GM12865 (cell line): ENCODE measurements around the gene HMSD.

Experiments used
- DNase-seq: peaks from one replicate; pipeline ENCODE4 v3.0.0; 2010; ENCODE audit warnings: low read depth
- H3K4me3 ChIP-seq: 2 replicates; pipeline ENCODE4 v1.5.1; 2011; ENCODE audit warnings: mild to moderate bottlenecking, low read depth, low read length, control low read depth
- TF ChIP-seq, protein P1 (sequence below): IDR thresholded peaks from 2 replicates; pipeline ENCODE4 v1.5.1; 2011; ENCODE audit warnings: low read length, control low read depth, low read depth, inconsistent platforms; ENCODE audit not compliant: insufficient read depth; ENCODE audit errors: missing control alignments

Gene HMSD

DNA sequence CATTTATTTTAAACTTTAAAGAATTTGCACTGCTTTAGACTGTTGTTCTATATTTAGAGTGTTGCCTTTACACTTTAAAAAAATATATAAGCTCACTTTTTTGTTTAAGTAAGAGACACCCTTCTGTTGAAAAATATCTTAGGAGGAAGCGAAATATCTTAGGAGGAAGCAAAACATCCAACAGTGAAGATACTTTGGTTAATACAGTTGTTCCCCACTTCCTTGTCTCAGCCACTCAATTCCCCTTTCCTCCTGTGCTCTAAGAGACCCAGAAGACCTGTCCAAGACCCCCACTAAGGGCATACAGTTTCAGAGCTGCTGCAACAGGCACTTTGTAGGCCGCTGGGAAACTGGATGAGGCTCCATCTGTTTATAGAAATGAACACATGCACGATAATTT lies 26.5 kb downstream of the HMSD start:
- TF ChIP-seq, protein P1, sequence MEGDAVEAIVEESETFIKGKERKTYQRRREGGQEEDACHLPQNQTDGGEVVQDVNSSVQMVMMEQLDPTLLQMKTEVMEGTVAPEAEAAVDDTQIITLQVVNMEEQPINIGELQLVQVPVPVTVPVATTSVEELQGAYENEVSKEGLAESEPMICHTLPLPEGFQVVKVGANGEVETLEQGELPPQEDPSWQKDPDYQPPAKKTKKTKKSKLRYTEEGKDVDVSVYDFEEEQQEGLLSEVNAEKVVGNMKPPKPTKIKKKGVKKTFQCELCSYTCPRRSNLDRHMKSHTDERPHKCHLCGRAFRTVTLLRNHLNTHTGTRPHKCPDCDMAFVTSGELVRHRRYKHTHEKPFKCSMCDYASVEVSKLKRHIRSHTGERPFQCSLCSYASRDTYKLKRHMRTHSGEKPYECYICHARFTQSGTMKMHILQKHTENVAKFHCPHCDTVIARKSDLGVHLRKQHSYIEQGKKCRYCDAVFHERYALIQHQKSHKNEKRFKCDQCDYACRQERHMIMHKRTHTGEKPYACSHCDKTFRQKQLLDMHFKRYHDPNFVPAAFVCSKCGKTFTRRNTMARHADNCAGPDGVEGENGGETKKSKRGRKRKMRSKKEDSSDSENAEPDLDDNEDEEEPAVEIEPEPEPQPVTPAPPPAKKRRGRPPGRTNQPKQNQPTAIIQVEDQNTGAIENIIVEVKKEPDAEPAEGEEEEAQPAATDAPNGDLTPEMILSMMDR, result no peak
- no peak for DNase-seq
- H3K4me3 ChIP-seq, result no peak overlapping the region

DNA sequence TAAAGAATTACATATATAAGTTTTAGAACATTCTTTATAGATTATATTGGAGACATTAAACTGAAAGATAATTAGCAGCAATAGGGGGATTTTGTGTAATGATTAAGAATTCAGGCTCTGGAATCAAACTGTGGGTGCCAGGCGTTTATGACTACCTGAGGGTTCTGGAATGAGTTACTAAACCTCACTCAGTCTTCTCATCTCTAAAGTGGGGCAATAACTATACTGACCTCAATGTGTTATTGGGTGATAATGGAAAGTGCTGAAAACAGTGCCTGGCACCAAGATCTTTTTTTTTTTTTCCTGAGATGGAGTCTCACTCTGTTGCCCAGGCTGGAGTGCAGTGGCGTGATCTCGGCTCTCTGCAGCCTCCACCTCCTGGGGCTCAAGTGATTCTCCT lies 27.9 kb downstream of the HMSD start:
- TF ChIP-seq, protein P1, result no peak
- DNase-seq, result no peak
- H3K4me3 ChIP-seq, result no peak overlapping the region

- TF ChIP-seq, protein P1, result peak; percentile 89
- no peak overlapping the region for H3K4me3 ChIP-seq
- peak; percentile 61 for DNase-seq
These were observed 30.4 kb downstream of the HMSD start for GRCh38 chr18:63979409-63979920.

- no peak overlapping the region for H3K4me3 ChIP-seq
- no peak for DNase-seq
- TF ChIP-seq, protein P1, result no peak
These were observed 30.9 kb downstream of the HMSD start for GRCh38 chr18:63980027-63980426.

DNA sequence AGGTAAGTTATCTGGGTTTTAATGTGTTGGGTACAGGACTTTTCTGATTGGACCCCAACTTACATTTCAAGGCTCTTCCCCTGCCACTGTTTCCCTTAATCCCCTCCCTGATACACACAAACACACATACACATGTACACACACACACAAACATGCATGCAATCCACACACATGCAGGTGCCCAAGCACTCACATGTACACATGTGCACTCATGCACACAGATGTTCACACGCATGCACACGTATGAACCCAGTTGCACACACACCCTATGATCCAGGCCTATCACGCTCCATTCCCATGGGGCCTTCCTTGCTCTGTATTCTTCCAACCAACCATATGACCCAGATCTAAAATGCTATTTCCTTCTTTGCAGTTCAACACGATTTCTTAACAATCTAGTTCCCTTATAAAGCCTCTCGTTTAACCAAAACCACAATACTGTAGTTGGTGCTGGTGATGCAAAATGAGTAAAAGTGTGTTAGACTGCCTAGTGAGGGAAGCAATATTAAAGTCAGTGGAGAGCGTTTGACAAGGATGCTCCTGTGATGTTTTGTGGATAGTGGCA lies 31.9 kb downstream of the HMSD start:
- H3K4me3 ChIP-seq, result no peak overlapping the region
- DNase-seq, result no peak
- TF ChIP-seq, protein P1, result no peak

DNA sequence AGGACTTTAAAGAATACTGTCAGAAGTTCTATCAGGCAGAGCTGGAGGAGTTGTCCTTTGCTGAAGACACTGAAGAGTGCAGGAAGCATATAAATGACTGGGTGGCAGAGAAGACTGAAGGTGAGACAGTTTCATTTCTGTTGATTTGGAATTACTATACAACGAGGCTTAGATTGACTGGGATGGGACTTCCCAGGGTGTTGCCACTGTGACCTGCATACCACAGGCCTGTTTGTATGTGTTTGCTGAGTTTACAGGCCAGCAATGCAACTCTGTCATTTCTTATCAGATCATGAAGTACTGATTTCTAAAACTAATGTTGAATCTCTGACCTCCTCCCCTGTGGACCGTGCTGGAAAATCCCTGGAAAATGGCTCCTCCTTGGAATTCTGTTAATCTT lies 32.6 kb downstream of the HMSD start:
- no peak overlapping the region for H3K4me3 ChIP-seq
- TF ChIP-seq, protein P1, result no peak
- DNase-seq, result no peak

GRCh38 chr18:63982361-63982760 lies 33.3 kb downstream of the HMSD start:
- no peak overlapping the region for H3K4me3 ChIP-seq
- DNase-seq, result no peak
- TF ChIP-seq, protein P1, result no peak
